CD8-positive, alpha-beta memory T cell (primary cell): ENCODE data around the gene ARHGEF6. TPM values are rescaled to one million over a fixed set of nuclear protein-coding genes. Genes with fewer than 3 reads are reported as not detected.

Source experiments
- CTCF ChIA-PET: fragments of 350-600 bp; sonication (Branson Sonifier 250); formaldehyde crosslinking; loops from one replicate; lab custom pipeline; 2021; ENCODE audit warnings: antibody characterized with exemption; lab: Charles Lee
- POLR2A ChIA-PET: fragments of 350-600 bp; sonication (Branson Sonifier 250); formaldehyde crosslinking; loops from one replicate; lab custom pipeline; 2021; ENCODE audit warnings: antibody characterized with exemption; lab: Charles Lee
- DNase-seq, 5 donors: peaks; one replicate each; pipeline versions ENCODE4 v3.0.0 to v3.0.0-alpha.2; 2020 to 2022; ENCODE audit warnings: mixed read lengths in 1 of 5
- H3K27ac ChIP-seq: one replicate; pipeline ENCODE4 v1.7.0; 2013; ENCODE audit warnings: low read depth, mild to moderate bottlenecking, low read length, moderate library complexity
- H3K27me3 ChIP-seq: 2 replicates; pipeline ENCODE4 v1.7.0; 2013; ENCODE audit warnings: low read length, mild to moderate bottlenecking; ENCODE audit not compliant: insufficient read depth, poor library complexity, severe bottlenecking
- H3K36me3 ChIP-seq: 2 replicates; pipeline ENCODE4 v1.7.0; 2013; ENCODE audit warnings: mild to moderate bottlenecking, low read length, moderate library complexity; ENCODE audit not compliant: insufficient read depth
- H3K4me1 ChIP-seq: 2 replicates; pipeline ENCODE4 v1.7.0; 2013; ENCODE audit warnings: mild to moderate bottlenecking, low read length, moderate library complexity; ENCODE audit not compliant: insufficient read depth
- H3K4me3 ChIP-seq: 2 replicates; pipeline ENCODE4 v1.7.0; 2013; ENCODE audit warnings: mild to moderate bottlenecking, low read length
- H3K9me3 ChIP-seq: 2 replicates; pipeline ENCODE4 v1.7.0; 2013; ENCODE audit warnings: mild to moderate bottlenecking, low read length
- H3K27ac Mint-ChIP-seq, 8 donors: one replicate each; pipeline ENCODE4 v1.8.0; 2020 to 2021; ENCODE audit warnings: mixed read lengths in 8 of 8, mild to moderate bottlenecking in 6 of 8, inconsistent platforms in 3 of 8, moderate library complexity in 3 of 8
- H3K27me3 Mint-ChIP-seq, 2 donors: one replicate each; pipeline ENCODE4 v1.8.0; 2020 to 2021; ENCODE audit warnings: mixed read lengths in 2 of 2, mild to moderate bottlenecking in 1 of 2, moderate library complexity in 1 of 2
- H3K36me3 Mint-ChIP-seq, 3 donors: one replicate each; pipeline ENCODE4 v1.8.0; 2020 to 2021; ENCODE audit warnings: mixed read lengths in 3 of 3, inconsistent platforms in 1 of 3, mild to moderate bottlenecking in 1 of 3
- H3K4me1 Mint-ChIP-seq, 3 donors: one replicate each; pipeline ENCODE4 v1.8.0; 2020 to 2021; ENCODE audit warnings: mixed read lengths in 3 of 3, inconsistent platforms in 1 of 3, mild to moderate bottlenecking in 1 of 3
- H3K4me3 Mint-ChIP-seq, 7 donors: one replicate each; pipeline ENCODE4 v1.8.0; 2020 to 2021; ENCODE audit warnings: mixed read lengths in 7 of 7, mild to moderate bottlenecking in 6 of 7, moderate library complexity in 4 of 7, inconsistent platforms in 2 of 7
- H3K9me3 Mint-ChIP-seq, 5 donors: one replicate each; pipeline ENCODE4 v1.8.0; 2020 to 2022; ENCODE audit warnings: mixed read lengths in 5 of 5, mild to moderate bottlenecking in 3 of 5, moderate library complexity in 2 of 5, inconsistent platforms in 1 of 5
- polyA plus RNA-seq: library from polyadenylated mRNA; unstranded; fragments of 300-500 nt; fragmentation: Illumina TruSeq; gene quantifications from one replicate; pipeline ENCODE4 v1.2.3, GENCODE V29; 2021
- total RNA-seq, 2 experiments: library from RNA; stranded (reverse); gene quantifications; one replicate each; pipeline ENCODE4 v1.2.3, GENCODE V29; 2021

The ARHGEF6 gene
- total and polyA plus RNA-seq, 3 experiments from 2014 or later: 25.6 to 60.7 (median 27.0) TPM

DNA sequence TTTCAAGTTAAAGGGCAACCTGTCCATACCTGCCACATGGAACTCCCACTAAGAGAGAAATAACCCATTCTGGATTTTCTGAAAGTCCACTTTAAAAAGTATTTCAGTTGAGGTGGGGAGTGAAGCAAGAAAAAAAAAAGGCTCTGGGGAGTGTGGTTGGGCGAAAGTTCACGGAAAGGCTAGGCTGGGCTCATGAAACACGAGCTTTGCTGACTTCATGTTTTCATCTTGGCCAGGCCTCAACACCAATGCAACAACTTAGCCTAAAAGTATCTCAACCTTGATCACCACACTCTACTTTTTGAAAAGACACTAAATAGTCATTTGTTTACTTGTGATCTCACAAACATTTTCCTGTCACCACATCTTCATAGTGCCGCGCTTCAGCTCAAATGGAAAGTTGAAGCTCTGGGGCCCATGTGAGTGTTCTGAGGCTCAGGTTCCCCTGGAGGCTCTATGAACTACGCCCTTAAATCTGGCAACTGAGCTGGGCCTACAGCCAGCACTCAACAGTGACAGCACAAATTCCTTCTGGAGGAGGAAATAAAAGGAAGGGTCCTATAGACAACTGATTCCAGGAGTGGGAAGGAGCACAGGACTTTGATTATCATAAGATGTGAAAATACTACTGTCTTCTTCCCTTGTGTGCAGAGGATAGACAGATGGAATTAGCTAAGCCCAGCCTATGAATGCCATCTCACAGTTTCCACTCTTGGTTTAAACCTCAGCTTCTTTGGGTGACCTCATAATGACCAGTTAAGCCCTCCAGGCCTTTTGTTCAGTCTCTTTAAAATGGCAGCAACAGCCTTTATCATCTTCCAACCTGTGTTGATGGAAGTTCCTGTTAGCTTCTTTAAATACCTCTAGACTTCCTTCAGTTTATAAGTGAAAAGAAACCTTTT is 127.7 kb downstream of the ARHGEF6 start:
- peaks cover 0 to 2% of the 10 kb centered on the region in 2 donors for H3K27me3 Mint-ChIP-seq
- peaks cover 6 to 19% (median 7%) of the 10 kb centered on the region in 3 donors for H3K36me3 Mint-ChIP-seq
- H3K4me3 Mint-ChIP-seq: peak overlapping the region; percentile 17 to 95 (median 85)
- peaks cover 20% of the 10 kb centered on the region for H3K36me3 ChIP-seq
- no peaks in the 10 kb centered on the region for H3K9me3 ChIP-seq
- H3K27me3 ChIP-seq: no peaks in the 10 kb centered on the region
- no peak for DNase-seq
- POLR2A ChIA-PET: interaction anchor here (0.7 to 1.9 kb wide), 2 partner anchors 18 to 41 kb away, joined by 3 to 4 read pairs; no protein-coding TSS in a partner anchor
- no peaks in the 10 kb centered on the region for H3K9me3 Mint-ChIP-seq
- peaks cover 12 to 52% (median 26%) of the 10 kb centered on the region in 3 donors for H3K4me1 Mint-ChIP-seq
- CTCF ChIA-PET: no interaction called here
- peak overlapping the region; percentile 0 to 88 (median 65) for H3K27ac Mint-ChIP-seq
- H3K27ac ChIP-seq: no peak overlapping the region
- peak overlapping the region; percentile 71 for H3K4me3 ChIP-seq
- peaks cover 37% of the 10 kb centered on the region for H3K4me1 ChIP-seq

DNA sequence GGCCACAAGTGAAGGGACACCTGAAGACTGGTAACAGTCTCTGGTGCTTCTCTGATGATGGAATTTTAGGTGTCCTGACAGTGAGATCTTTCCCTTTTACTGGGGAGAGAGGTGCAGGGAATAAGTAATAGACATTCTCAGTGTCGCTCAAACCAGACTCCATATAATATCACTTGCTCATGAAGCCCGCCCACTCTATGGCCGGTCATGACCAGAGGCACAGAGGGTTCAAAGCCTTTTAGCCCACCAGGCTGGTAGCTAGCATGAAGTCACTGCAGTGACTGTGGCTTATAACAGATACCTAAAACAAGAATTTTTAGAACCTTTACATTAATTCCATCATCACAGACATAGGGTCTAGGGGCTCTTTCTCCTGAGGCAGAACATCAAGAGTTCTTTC is 129.9 kb downstream of the ARHGEF6 start:
- no peaks in the 10 kb centered on the region for H3K9me3 ChIP-seq
- H3K4me1 ChIP-seq: peaks cover 33% of the 10 kb centered on the region
- Mint-ChIP-seq H3K36me3 (peaks cover 0 to 15% (median 6%) of the 10 kb centered on the region in 3 donors), H3K9me3 (no peaks in the 10 kb centered on the region), H3K4me3 (peak overlapping the region; percentile 46 to 95 (median 88)), H3K4me1 (peaks cover 13 to 48% (median 27%) of the 10 kb centered on the region in 3 donors), H3K27ac (peak overlapping the region in 7 of 8 donors; percentile 35 to 83 (median 53)), H3K27me3 (peaks cover 0 to 2% of the 10 kb centered on the region in 2 donors)
- no peak for DNase-seq
- ChIA-PET CTCF (no interaction called here), POLR2A (no interaction called here)
- no peak overlapping the region for H3K27ac ChIP-seq
- peak overlapping the region; percentile 71 for H3K4me3 ChIP-seq
- no peaks in the 10 kb centered on the region for H3K27me3 ChIP-seq
- peaks cover 6% of the 10 kb centered on the region for H3K36me3 ChIP-seq

DNA sequence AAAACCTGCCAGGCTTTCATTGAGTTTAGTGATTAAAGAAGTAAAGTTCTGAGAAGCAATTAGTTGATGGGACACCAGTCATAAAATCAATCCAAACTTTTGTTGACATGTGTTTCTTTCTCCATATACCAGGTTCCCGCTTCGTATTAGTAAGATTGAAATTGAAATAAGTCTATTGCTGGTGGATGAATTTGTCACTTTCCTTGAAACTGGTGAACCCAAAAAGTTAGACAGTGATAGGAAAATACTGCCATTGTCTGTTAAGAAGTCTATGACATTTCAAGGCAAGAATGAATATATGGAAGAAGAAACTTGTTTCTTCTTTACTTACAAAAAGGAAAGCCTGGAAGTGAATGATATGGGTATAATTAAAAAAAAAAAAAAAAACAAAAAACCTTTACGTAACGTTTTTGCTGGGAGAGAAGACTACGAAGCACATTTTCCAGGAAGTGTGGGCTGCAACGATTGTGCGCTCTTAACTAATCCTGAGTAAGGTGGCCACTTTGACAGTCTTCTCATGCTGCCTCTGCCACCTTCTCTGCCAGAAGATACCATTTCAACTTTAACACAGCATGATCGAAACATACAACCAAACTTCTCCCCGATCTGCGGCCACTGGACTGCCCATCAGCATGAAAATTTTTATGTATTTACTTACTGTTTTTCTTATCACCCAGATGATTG is 132.9 kb downstream of the ARHGEF6 start, which contains the start of gene CD40LG:
TSS of gene CD40LG (plus strand) at position 482 of the 684 bp plus-strand sequence. CDS start at position 573, 91 bp downstream.
- Mint-ChIP-seq H3K4me3 (peak within 1 kb of the TSS; percentile 69 to 95 (median 88)), H3K4me1 (peaks cover 24 to 38% (median 34%) of the 10 kb centered on the region in 3 donors), H3K27ac (peak within 1 kb of the TSS in 7 of 8 donors; percentile 10 to 92 (median 71)), H3K27me3 (peaks cover 0 to 4% of the 10 kb centered on the region in 2 donors), H3K9me3 (no peaks in the 10 kb centered on the region), H3K36me3 (peaks cover 0 to 7% (median 6%) of the 10 kb centered on the region in 3 donors)
- Histone ChIP-seq H3K27me3 (no peaks in the 10 kb centered on the region), H3K9me3 (no peaks in the 10 kb centered on the region), H3K27ac (no peak within 1 kb of the TSS), H3K36me3 (peaks cover 6% of the 10 kb centered on the region), H3K4me1 (peaks cover 32% of the 10 kb centered on the region), H3K4me3 (peak within 1 kb of the TSS; percentile 71)
- POLR2A ChIA-PET: no interaction called here
- CTCF ChIA-PET: no interaction called here
- DNase-seq: no peak

DNA sequence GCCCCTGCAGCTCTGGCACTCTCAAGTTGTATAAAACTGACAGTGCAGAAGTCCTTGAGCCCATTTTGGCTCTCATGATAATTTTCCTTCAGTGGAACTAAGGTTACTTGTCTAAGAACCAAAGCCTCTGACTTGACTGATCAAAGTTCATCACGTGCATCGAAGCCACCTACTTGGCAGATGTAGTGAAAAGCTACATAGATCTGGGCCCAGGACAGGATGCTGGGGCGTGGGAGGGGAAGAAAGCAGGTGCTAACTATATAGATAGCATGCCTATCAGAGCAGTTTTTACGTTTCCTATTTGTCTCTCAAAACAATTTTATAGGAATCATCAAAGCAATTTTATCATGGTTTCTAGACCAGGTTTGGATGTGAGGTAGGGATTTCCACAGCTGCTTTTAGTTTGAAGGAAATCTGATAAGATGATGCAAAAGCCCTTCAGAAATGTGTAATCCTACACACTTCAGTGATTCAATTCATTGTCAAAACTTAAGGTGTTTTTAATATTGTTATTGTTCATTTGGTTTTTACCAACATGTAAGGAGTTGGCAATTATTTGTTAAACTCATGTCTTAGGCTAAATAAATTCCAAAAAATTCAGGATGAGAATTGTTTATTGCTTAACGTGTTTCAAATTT is 134.0 kb downstream of the ARHGEF6 start:
- no peaks in the 10 kb centered on the region for H3K9me3 Mint-ChIP-seq
- H3K4me3 ChIP-seq: no peak overlapping the region
- peaks cover 0 to 4% (median 0%) of the 10 kb centered on the region in 3 donors for H3K36me3 Mint-ChIP-seq
- H3K27ac ChIP-seq: no peak overlapping the region
- H3K36me3 ChIP-seq: peaks cover 6% of the 10 kb centered on the region
- DNase-seq: peak in 1 of 5 donors; percentile 31
- H3K27me3 ChIP-seq: no peaks in the 10 kb centered on the region
- H3K27me3 Mint-ChIP-seq: peaks cover 0 to 4% of the 10 kb centered on the region in 2 donors
- POLR2A ChIA-PET: no interaction called here
- H3K4me1 Mint-ChIP-seq: peaks cover 33 to 42% (median 41%) of the 10 kb centered on the region in 3 donors
- no peaks in the 10 kb centered on the region for H3K9me3 ChIP-seq
- H3K27ac Mint-ChIP-seq: peak overlapping the region; percentile 13 to 85 (median 66)
- H3K4me1 ChIP-seq: peaks cover 43% of the 10 kb centered on the region
- CTCF ChIA-PET: no interaction called here
- H3K4me3 Mint-ChIP-seq: peak overlapping the region in 5 of 7 donors; percentile 8 to 90 (median 42)

DNA sequence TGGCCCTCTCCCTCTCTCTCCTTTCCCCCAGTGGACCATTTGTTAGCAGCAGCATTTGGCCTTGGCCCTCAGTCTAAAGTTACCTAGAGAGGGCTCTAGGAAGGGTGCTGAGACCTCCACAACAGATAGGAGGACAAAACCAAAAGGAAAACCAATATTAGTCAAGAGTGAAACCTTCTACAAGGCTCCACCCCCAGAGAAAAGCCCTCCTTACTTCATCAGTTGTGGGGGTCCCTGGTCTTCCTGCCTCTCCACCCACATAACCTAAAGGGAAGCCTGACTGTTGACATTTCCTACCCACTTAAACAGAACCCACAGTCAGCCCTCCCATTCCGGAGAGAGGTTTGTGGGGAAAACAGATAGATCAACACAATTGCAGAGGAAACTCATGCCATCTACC is 137.5 kb downstream of the ARHGEF6 start:
- no peaks in the 10 kb centered on the region for H3K9me3 Mint-ChIP-seq
- no peak for DNase-seq
- Histone ChIP-seq H3K27ac (no peak overlapping the region), H3K4me1 (peaks cover 72% of the 10 kb centered on the region), H3K4me3 (peak overlapping the region; percentile 12), H3K36me3 (no peaks in the 10 kb centered on the region), H3K9me3 (no peaks in the 10 kb centered on the region), H3K27me3 (no peaks in the 10 kb centered on the region)
- ChIA-PET CTCF (no interaction called here), POLR2A (no interaction called here)
- H3K4me1 Mint-ChIP-seq: peaks cover 56 to 75% (median 72%) of the 10 kb centered on the region in 3 donors
- H3K27me3 Mint-ChIP-seq: peaks cover 0 to 7% of the 10 kb centered on the region in 2 donors
- H3K4me3 Mint-ChIP-seq: peak overlapping the region in 6 of 7 donors; percentile 13 to 64 (median 44)
- H3K27ac Mint-ChIP-seq: peak overlapping the region; percentile 3 to 89 (median 69)
- H3K36me3 Mint-ChIP-seq: no peaks in the 10 kb centered on the region

DNA sequence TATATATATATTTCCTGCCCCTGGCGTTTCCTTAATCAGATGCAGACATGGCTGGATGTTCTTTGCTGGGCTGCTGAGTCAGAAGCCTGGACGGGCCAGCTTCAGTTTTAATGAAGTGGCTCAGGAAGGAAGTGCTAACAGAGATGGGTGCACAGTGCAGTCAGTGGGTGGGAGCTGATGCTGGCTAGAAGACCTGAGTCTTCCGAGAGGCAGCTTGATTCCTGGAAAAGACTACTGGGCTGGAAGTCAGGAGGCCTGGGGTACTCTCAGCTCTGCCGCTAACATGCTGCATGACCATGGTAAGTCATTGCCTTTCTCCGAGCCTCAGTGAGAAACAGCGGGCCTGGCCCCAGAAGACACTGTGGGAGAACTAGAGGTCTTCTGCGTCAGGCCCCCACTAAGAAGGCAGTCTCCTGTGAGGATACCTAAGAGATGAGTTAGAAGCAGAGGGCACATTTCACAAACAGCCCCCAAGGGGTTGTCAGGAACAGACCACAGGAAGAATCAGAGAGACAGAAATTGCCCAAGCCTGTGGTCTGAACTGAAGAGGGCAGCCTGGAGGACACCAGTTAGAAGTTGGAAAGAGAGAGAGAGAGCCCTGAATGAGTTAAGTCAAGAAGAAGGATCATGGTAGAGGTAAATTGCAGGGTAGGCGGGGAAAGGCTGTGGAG is 141.1 kb downstream of the ARHGEF6 start:
- ChIA-PET CTCF (no interaction called here), POLR2A (interaction anchor here (0.7 kb wide), 1 partner anchor 57 kb away, joined by 9 read pairs; no protein-coding TSS in a partner anchor)
- H3K27me3 ChIP-seq: no peaks in the 10 kb centered on the region
- Mint-ChIP-seq H3K4me3 (peak overlapping the region; percentile 25 to 82 (median 76)), H3K9me3 (no peaks in the 10 kb centered on the region), H3K4me1 (peaks cover 62 to 89% (median 84%) of the 10 kb centered on the region in 3 donors), H3K27me3 (peaks cover 0 to 12% of the 10 kb centered on the region in 2 donors), H3K36me3 (no peaks in the 10 kb centered on the region), H3K27ac (peak overlapping the region; percentile 1 to 92 (median 66))
- DNase-seq: no peak
- H3K9me3 ChIP-seq: no peaks in the 10 kb centered on the region
- no peak overlapping the region for H3K27ac ChIP-seq
- H3K4me1 ChIP-seq: peaks cover 83% of the 10 kb centered on the region
- H3K36me3 ChIP-seq: no peaks in the 10 kb centered on the region
- H3K4me3 ChIP-seq: no peak overlapping the region

DNA sequence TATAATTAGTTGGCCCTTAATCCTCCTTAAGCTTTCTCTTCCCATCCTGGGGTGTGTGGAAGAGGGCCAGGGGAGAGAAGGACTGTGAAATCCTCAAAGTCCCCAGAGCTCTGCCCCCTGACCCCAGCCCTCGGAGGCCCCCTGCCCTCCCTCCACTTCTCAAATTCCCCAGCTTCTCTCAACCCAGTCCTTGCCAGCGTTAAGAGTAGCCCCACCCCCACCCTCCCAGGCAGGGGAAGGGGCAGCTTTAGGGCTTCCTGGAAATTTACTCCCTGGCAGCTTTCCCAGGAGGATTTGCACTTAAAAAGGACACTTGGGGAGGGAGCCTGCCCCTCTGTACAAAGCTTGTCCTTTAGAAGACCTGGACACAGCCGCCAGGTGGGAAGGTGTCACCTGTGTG is 144.6 kb downstream of the ARHGEF6 start:
- Histone ChIP-seq H3K4me3 (peak overlapping the region; percentile 45), H3K4me1 (peaks cover 89% of the 10 kb centered on the region), H3K36me3 (no peaks in the 10 kb centered on the region), H3K9me3 (no peaks in the 10 kb centered on the region), H3K27me3 (no peaks in the 10 kb centered on the region), H3K27ac (no peak overlapping the region)
- peaks cover 58 to 90% (median 87%) of the 10 kb centered on the region in 3 donors for H3K4me1 Mint-ChIP-seq
- POLR2A ChIA-PET: interaction anchor here (0.7 to 1.9 kb wide), 2 partner anchors 9 to 14 kb away, joined by 3 to 6 read pairs; no protein-coding TSS in a partner anchor
- H3K27ac Mint-ChIP-seq: peak overlapping the region in 3 of 8 donors; percentile 76 to 86 (median 78)
- H3K36me3 Mint-ChIP-seq: no peaks in the 10 kb centered on the region
- peak overlapping the region in 5 of 7 donors; percentile 65 to 82 (median 76) for H3K4me3 Mint-ChIP-seq
- DNase-seq: no peak
- CTCF ChIA-PET: interaction anchor here (0.6 to 3.7 kb wide), 3 partner anchors 10 to 59 kb away, joined by 3 to 14 read pairs (median 3); no protein-coding TSS in a partner anchor
- H3K9me3 Mint-ChIP-seq: no peaks in the 10 kb centered on the region
- peaks cover 0 to 10% of the 10 kb centered on the region in 2 donors for H3K27me3 Mint-ChIP-seq
